PFSK-1 (cell line): Measurements from ENCODE around the gene LDLRAD3.

Source experiments
- FOXP2 ChIP-seq: optimal IDR thresholded peaks from 2 replicates; pipeline ENCODE3; 2011; ENCODE audit warnings: borderline replicate concordance, control low read depth, inconsistent platforms; ENCODE audit not compliant: insufficient read depth; ENCODE audit errors: extremely low read length, extremely low read depth
- POLR2AphosphoS5 ChIP-seq: IDR thresholded peaks from 2 replicates; pipeline ENCODE4 v1.6.1; 2012; ENCODE audit warnings: low read depth, mild to moderate bottlenecking, control low read depth, low read length, moderate library complexity
- REST ChIP-seq, 2 experiments: IDR thresholded peaks; 2 replicates each; pipeline versions ENCODE4 v1.6.1 to v1.8.0; 2011 to 2012; ENCODE audit warnings: low read depth in 2 of 2, low read length in 2 of 2, control low read depth in 1 of 2, inconsistent platforms in 1 of 2, mild to moderate bottlenecking in 1 of 2, moderate library complexity in 1 of 2; ENCODE audit not compliant: insufficient read depth in 1 of 2
- SIN3A ChIP-seq: IDR thresholded peaks from 2 replicates; pipeline ENCODE4 v1.6.1; 2012; ENCODE audit warnings: mild to moderate bottlenecking, low read length, moderate library complexity, borderline replicate concordance; ENCODE audit not compliant: insufficient read depth
- TAF1 ChIP-seq: IDR thresholded peaks from 2 replicates; pipeline ENCODE4 v1.6.1; 2012; ENCODE audit warnings: low read length, control low read depth, borderline replicate concordance; ENCODE audit not compliant: insufficient read depth

LDLRAD3 gene

GRCh38 chr11:35906681-35907080, 37.2 kb upstream of the LDLRAD3 start:
- no peak for TF ChIP-seq TAF1
- TF ChIP-seq POLR2AphosphoS5 = no peak
- no peak for TF ChIP-seq REST (IDR thresholded peaks at IDR 0.05; ENCODE audit: insufficient read depth in 1 of 2, low read depth in 2 of 2, low read length in 2 of 2)
- no peak for TF ChIP-seq FOXP2
- TF ChIP-seq SIN3A = no peak

DNA sequence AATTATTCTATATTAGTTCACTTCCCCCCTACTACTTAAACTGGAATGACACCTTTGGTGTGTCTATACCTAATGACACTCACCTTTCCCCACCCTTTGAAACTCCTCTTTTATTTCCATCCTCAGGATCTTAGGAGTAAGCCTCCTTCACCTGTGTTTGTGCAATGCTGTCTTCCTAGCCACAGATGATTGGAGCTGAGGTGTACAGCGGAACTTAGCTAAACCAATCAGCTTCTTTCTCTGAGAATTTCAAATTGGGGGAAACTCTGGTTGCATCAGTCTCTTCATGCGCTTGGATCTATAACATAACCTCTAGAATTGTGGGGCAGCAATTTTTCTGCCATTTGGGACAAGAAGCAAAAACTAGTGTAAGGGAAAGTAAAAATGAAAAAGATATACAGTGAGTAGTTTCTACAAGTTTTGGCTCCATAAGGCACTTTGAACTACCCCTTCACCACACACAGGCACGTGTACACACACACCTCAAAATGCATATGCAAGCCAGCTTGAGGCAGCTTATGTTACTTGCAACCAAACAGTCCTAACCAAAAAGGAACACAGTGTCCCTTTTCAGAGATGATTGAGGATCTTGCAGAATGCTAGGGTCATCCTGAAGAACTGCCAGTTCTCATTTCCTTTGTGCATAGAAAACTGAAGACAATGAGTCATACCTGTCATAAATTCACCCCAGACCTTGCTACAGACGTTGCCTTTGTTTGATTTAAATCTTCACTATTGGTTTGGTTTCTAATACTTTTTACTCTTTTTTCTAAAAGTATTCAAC, 36.0 kb upstream of the LDLRAD3 start:
- TF ChIP-seq SIN3A (no peak), POLR2AphosphoS5 (no peak), REST (IDR thresholded peaks at IDR 0.05; ENCODE audit: insufficient read depth in 1 of 2, low read depth in 2 of 2, low read length in 2 of 2) (no peak), TAF1 (no peak), FOXP2 (no peak)

DNA sequence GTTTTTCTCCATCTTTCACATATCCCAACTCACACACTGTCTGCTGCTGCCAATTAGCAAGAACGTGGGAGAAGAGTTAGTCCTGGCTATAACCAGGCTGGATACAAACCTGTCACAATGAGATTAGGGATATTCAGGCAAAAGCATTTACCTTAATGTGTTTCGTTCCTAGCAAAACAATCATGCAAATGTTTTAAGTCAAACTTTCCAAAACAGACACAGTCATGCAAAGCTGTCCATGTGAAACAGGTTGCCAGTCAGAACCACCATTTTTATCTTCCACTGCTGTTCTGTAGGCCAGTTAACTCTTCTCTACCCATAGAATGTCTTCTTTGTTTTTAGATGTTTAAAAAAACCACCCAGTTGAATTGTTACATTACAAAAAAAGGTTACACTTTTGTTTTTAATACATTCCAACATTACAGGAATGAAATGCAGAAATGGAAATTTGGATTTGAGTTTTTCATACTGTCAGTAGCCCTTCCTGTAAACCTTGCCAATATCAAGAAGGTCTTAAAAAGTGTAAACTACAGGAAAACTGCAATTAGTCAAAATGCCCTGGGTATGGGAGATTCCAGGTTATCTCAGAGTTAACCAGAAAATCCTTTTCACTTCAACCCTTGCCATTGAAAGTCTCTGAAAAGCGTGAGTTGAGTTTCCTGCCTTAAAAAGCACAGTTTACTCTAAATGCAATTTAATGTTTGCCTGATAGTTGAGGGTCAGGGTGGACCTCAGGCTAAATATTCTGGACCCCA, 34.2 kb upstream of the LDLRAD3 start:
- TF ChIP-seq SIN3A = no peak

DNA sequence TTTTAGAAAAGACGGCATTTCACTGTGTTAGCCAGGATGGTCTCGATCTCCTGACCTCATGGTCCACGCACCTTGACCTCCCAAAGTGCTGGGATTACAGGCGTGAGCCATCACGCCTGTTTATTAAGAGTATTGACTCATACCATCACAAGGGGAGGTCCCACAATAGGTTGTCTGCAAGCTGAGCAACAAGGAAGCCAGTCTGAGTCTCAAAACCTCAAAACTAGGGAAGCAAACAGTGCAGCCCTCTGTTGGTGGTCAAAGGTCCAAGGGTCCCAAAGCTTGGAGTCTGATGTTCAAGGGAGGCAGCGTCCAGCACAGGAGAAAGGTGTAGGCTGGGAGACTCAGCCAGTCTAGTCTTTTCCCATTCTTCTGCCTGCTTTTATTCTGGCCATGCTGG, 32.8 kb upstream of the LDLRAD3 start:
- TF ChIP-seq POLR2AphosphoS5 (no peak), SIN3A (no peak), REST (IDR thresholded peaks at IDR 0.05; ENCODE audit: insufficient read depth in 1 of 2, low read depth in 2 of 2, low read length in 2 of 2) (no peak), TAF1 (no peak), FOXP2 (no peak)

- TF ChIP-seq TAF1 (no peak), SIN3A (no peak), POLR2AphosphoS5 (no peak), REST (IDR thresholded peaks at IDR 0.05; ENCODE audit: insufficient read depth in 1 of 2, low read depth in 2 of 2, low read length in 2 of 2) (no peak), FOXP2 (no peak)
These were observed 32.2 kb upstream of the LDLRAD3 start for GRCh38 chr11:35911616-35912165.
